HG03060 (cell line): ENCODE results near the gene CHTF18.

ENCODE experiments used
- ATAC-seq: cut with Tn5 transposase; IDR thresholded peaks from one replicate; pipeline ENCODE4 v1.9.1; 2021; ENCODE audit warnings: low read depth, moderate number of reproducible peaks; ENCODE audit not compliant: unreplicated experiment

Gene CHTF18

GRCh38 chr16:842061-842476, 53.6 kb downstream of the CHTF18 start:
- ATAC-seq: no peak

GRCh38 chr16:842711-843560, 54.5 kb downstream of the CHTF18 start:
- ATAC-seq: no peak

GRCh38 chr16:843771-844170, 55.4 kb downstream of the CHTF18 start:
- ATAC-seq: no peak

GRCh38 chr16:844638-845350, 56.4 kb downstream of the CHTF18 start:
- no peak for ATAC-seq

GRCh38 chr16:845351-845745, 56.9 kb downstream of the CHTF18 start:
- ATAC-seq: no peak

GRCh38 chr16:847151-847550, 58.7 kb downstream of the CHTF18 start:
- ATAC-seq: no peak
